ENCODE measurements around the gene OAS2. TPM values are rescaled to one million over a fixed set of nuclear protein-coding genes. Genes with fewer than 3 reads are reported as not detected.

The OAS2 gene
- total and polyA plus RNA-seq, 10 of the 15 experiments (the other 5 are each of a cell fraction or from before 2014, with no cell fraction given) = 32.4 to 290 (median 90.2) TPM

DNA sequence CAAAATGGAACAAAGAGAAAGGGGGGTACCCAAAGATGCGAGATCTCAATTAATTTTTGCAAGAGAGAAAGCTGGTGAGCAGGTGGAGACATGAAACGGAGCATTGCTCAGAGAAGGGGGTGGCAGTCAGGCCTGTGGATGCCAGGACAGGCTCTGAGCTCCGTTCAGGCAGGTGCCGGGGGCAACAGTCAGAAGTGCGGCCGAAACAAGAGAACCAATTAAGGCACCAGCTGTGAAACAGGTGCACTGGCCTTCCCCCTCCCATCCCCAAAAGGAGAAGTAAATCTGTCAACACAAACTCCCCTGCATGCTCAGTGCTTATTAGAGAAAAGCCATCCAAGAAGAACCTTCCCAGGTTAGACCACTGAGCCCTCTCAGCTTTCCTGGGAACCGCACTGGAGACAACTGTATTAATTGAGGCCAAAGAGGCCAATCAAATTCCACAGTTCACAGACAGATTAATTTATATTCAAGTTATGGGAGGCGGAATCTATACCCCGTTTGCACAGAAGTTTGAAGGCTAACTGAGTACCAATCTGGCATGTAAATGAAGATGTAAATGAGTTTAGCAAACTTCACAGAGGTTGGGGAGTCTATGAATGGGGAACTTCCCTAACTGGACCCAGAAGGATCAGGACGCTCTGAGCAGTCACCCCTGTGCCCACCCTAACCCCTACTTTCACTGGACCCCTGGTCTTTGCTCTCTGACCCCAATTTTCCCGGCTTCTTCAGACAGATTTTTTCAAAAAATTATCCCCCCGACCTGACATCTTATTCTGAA is 20.9 kb downstream of the OAS2 start:
- ChIA-PET RAD21 (ENCODE audit: unreplicated experiment) (interaction anchor here (1.7 kb wide), 1 partner anchor 92 kb away, joined by 6 read pairs; the partner anchor contains the start of gene OAS1), SMC1A (ENCODE audit: uncharacterized antibody, unreplicated experiment) (interaction anchor here (0.9 kb wide), 1 partner anchor 21 kb away, joined by 3 read pairs; the partner anchor contains the start of gene OAS2), POLR2A (interaction anchor here (0.7 kb wide), 1 partner anchor 93 kb away, joined by 4 read pairs; the partner anchor contains the start of gene OAS1), CTCF (interaction anchor here (0.5 to 1.6 kb wide), 4 partner anchors 25 to 177 kb away, joined by 3 to 4 read pairs (median 4); no protein-coding TSS in a partner anchor)
- Histone ChIP-seq H3K27me3 (replicated peaks in 1 of 2; ENCODE audit: control insufficient read depth in 2 of 2, insufficient read depth in 2 of 2, low read length in 1 of 2) (no peaks in the 10 kb centered on the region), H3K9me3 (replicated peaks; ENCODE audit: control insufficient read depth, insufficient read depth, low read length) (peaks cover 14% of the 10 kb centered on the region; the same call in 2 of the 3 replicates), H3K36me3 (ENCODE audit: control insufficient read depth in 2 of 2, insufficient read depth in 2 of 2, low read length in 1 of 2) (peaks cover 22 to 74% of the 10 kb centered on the region in 2 experiments), H3K9ac (ENCODE audit: control insufficient read depth, insufficient read depth, low read length) (no peak overlapping the region), H3K4me1 (ENCODE audit: control insufficient read depth, insufficient read depth, low read length) (peaks cover 6% of the 10 kb centered on the region), H3K4me3 (no peak overlapping the region), H4K20me1 (ENCODE audit: control insufficient read depth, insufficient read depth) (0 out of 2 replicates have a peak, but pooled peaks cover 4% of the 10 kb centered on the region), H3K4me2 (ENCODE audit: control insufficient read depth, insufficient read depth) (no peak overlapping the region), H3K79me2 (ENCODE audit: control insufficient read depth, insufficient read depth, low read length) (no peaks in the 10 kb centered on the region), H2AFZ (ENCODE audit: control insufficient read depth, low read depth, low read length) (no peak overlapping the region), H3K27ac (ENCODE audit: control insufficient read depth, insufficient read depth) (no peak overlapping the region)
- 50% methylated on average over 11 of the region's 12 CpGs for WGBS (ENCODE audit: insufficient coverage, insufficient replicate concordance, low lambda C conversion rate, missing lambda C conversion rate)
- ATAC-seq (peak; percentile 97), FAIRE-seq (no peak), DNase-seq (ENCODE audit: low read depth, low spot score) (no peak)
- in situ Hi-C loops (cut with MboI) = no loop called here
- intact Hi-C loops (cut with micrococcal nuclease; ENCODE audit: unreplicated experiment) = no loop called here
- TSS peak; percentile 41 for BruUV-seq (replicated peaks)
- TF ChIP-seq CUX1 (IDR thresholded peaks at IDR 0.05; ENCODE audit: insufficient replicate concordance, low read depth, low read length) (no peak), IKZF1 (conservative IDR thresholded peaks at IDR 0.05) (peak; percentile 27; the same call in 1 of the 2 replicates), TCF12 (IDR thresholded peaks at IDR 0.05; ENCODE audit: low read depth, low read length) (peak; percentile 99), RBBP5 (conservative IDR thresholded peaks at IDR 0.05) (no peak), TAF1 (IDR thresholded peaks at IDR 0.05; ENCODE audit: borderline replicate concordance, low read depth, low read length) (no peak), SIX5 (IDR thresholded peaks at IDR 0.05; ENCODE audit: low read depth, low read length, severe bottlenecking) (no peak), RAD21 (IDR thresholded peaks at IDR 0.05; ENCODE audit: insufficient read depth, low read depth, low read length) (no peak), CHD1 (IDR thresholded peaks at IDR 0.05; ENCODE audit: low read depth, low read length) (no peak), SUPT20H (IDR thresholded peaks at IDR 0.05; ENCODE audit: borderline replicate concordance, control insufficient read depth, low read depth, low read length) (no peak), MTA2 (IDR thresholded peaks at IDR 0.05; ENCODE audit: low read depth) (peak; percentile 67), TCF3 (IDR thresholded peaks at IDR 0.05; ENCODE audit: borderline replicate concordance, insufficient read depth, low read depth, low read length) (peak; percentile 98), POU2F2 (IDR thresholded peaks at IDR 0.05; ENCODE audit: borderline replicate concordance, low read depth, low read length) (no peak), IRF4 (IDR thresholded peaks at IDR 0.05; ENCODE audit: low read depth, low read length) (no peak)
- TF ChIP-seq, protein P1, sequence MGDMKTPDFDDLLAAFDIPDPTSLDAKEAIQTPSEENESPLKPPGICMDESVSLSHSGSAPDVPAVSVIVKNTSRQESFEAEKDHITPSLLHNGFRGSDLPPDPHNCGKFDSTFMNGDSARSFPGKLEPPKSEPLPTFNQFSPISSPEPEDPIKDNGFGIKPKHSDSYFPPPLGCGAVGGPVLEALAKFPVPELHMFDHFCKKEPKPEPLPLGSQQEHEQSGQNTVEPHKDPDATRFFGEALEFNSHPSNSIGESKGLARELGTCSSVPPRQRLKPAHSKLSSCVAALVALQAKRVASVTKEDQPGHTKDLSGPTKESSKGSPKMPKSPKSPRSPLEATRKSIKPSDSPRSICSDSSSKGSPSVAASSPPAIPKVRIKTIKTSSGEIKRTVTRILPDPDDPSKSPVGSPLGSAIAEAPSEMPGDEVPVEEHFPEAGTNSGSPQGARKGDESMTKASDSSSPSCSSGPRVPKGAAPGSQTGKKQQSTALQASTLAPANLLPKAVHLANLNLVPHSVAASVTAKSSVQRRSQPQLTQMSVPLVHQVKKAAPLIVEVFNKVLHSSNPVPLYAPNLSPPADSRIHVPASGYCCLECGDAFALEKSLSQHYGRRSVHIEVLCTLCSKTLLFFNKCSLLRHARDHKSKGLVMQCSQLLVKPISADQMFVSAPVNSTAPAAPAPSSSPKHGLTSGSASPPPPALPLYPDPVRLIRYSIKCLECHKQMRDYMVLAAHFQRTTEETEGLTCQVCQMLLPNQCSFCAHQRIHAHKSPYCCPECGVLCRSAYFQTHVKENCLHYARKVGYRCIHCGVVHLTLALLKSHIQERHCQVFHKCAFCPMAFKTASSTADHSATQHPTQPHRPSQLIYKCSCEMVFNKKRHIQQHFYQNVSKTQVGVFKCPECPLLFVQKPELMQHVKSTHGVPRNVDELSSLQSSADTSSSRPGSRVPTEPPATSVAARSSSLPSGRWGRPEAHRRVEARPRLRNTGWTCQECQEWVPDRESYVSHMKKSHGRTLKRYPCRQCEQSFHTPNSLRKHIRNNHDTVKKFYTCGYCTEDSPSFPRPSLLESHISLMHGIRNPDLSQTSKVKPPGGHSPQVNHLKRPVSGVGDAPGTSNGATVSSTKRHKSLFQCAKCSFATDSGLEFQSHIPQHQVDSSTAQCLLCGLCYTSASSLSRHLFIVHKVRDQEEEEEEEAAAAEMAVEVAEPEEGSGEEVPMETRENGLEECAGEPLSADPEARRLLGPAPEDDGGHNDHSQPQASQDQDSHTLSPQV (IDR thresholded peaks at IDR 0.05) = no peak
